Erythroblast (primary cell): ENCODE measurements around the gene C3orf18.

ENCODE experiments used
- GATA1 ChIP-seq: IDR thresholded peaks from 2 replicates; pipeline ENCODE4 v1.6.1; 2011; ENCODE audit warnings: low read depth, mild to moderate bottlenecking, control low read depth, low read length, moderate library complexity
- POLR2A ChIP-seq: IDR thresholded peaks from 2 replicates; pipeline ENCODE4 v1.6.1; 2011; ENCODE audit warnings: mild to moderate bottlenecking, low read length

GRCh38 chr3:50568947-50569749 is 1.6 kb upstream of the C3orf18 start, which contains the start of gene HEMK1:
- TF ChIP-seq POLR2A (peak; percentile 68), GATA1 (no peak)
